OCI-LY1 (cell line): ENCODE data around the gene TMEM190.
"Not testable (repeated sequence)": the region's sequence is repeated elsewhere in the genome, so short reads cannot be mapped to it uniquely, and the experiment has no call there.

Source experiments
- H2AFZ ChIP-seq: fragments of 200-600 bp; sonication (generic), shearing (Covaris generic); 2 replicates; pipeline ENCODE4 v1.6.0; 2014; ENCODE audit warnings: antibody characterized with exemption, mild to moderate bottlenecking, low read length
- H3F3A ChIP-seq: fragments of 200-600 bp; sonication (generic), shearing (Covaris generic); 2 replicates; pipeline ENCODE4 v1.6.0; 2014; ENCODE audit warnings: mild to moderate bottlenecking, antibody characterized with exemption, low read length, moderate library complexity; ENCODE audit not compliant: insufficient read depth
- H3K27ac ChIP-seq: fragments of 200-600 bp; sonication (generic); 2 replicates; pipeline ENCODE4 v1.5.1; 2014; ENCODE audit warnings: low read length, mixed run types, mild to moderate bottlenecking, low read depth; ENCODE audit not compliant: poor library complexity, severe bottlenecking
- H3K27me3 ChIP-seq: fragments of 200-600 bp; sonication (generic); 2 replicates; pipeline ENCODE4 v1.6.0; 2014; ENCODE audit warnings: antibody characterized with exemption, mild to moderate bottlenecking, low read length, moderate library complexity; ENCODE audit not compliant: insufficient read depth
- H3K36me3 ChIP-seq: fragments of 200-600 bp; sonication (generic); 2 replicates; pipeline ENCODE4 v1.6.1; 2014; ENCODE audit warnings: mild to moderate bottlenecking, antibody characterized with exemption, low read length, moderate library complexity, mixed read lengths; ENCODE audit not compliant: insufficient read depth
- H3K4me1 ChIP-seq: fragments of 200-600 bp; sonication (generic); 2 replicates; pipeline ENCODE4 v1.5.1; 2014; ENCODE audit warnings: mild to moderate bottlenecking, low read length, moderate library complexity; ENCODE audit not compliant: insufficient read depth, severe bottlenecking
- H3K4me2 ChIP-seq: fragments of 200-600 bp; sonication (generic), shearing (Covaris generic); 2 replicates; pipeline ENCODE4 v1.6.1; 2014; ENCODE audit warnings: low read length
- H3K4me3 ChIP-seq: fragments of 200-600 bp; sonication (generic); 2 replicates; pipeline ENCODE4 v1.5.1; 2014; ENCODE audit warnings: low read length, low read depth, mild to moderate bottlenecking, mixed read lengths; ENCODE audit not compliant: poor library complexity, severe bottlenecking
- H3K79me2 ChIP-seq: fragments of 200-600 bp; shearing (Covaris generic); 2 replicates; pipeline ENCODE4 v1.6.1; 2016; ENCODE audit warnings: mixed run types, low read length, mixed read lengths; ENCODE audit not compliant: insufficient read depth
- H3K9ac ChIP-seq: fragments of 200-600 bp; sonication (generic), shearing (Covaris generic); 2 replicates; pipeline ENCODE4 v1.6.1; 2014; ENCODE audit warnings: mild to moderate bottlenecking, low read length, mixed read lengths
- H3K9me2 ChIP-seq: fragments of 200-600 bp; sonication (generic), shearing (Covaris generic); 2 replicates; pipeline ENCODE4 v1.6.1; 2014; ENCODE audit warnings: low read depth, mild to moderate bottlenecking, low read length, mixed read lengths
- H3K9me3 ChIP-seq: fragments of 200-600 bp; shearing (Covaris generic); 2 replicates; pipeline ENCODE4 v1.6.1; 2014; ENCODE audit warnings: low read length, mixed read lengths
- H4K20me1 ChIP-seq: fragments of 200-600 bp; sonication (generic), shearing (Covaris generic); 2 replicates; pipeline ENCODE4 v1.6.0; 2016; ENCODE audit warnings: mild to moderate bottlenecking, low read length; ENCODE audit not compliant: insufficient read depth
- EZH2 ChIP-seq: fragments of 200-600 bp; sonication (generic), shearing (Covaris generic); IDR thresholded peaks from 2 replicates; pipeline ENCODE4 v1.8.0; 2017; ENCODE audit warnings: borderline replicate concordance, mixed run types, mild to moderate bottlenecking, antibody characterized with exemption, low read length, moderate library complexity, mixed read lengths
- TF ChIP-seq, protein P1 (sequence below): fragments of 200-600 bp; sonication (generic), shearing (Covaris generic); IDR thresholded peaks from 2 replicates; pipeline ENCODE4 v1.5.1; 2017; ENCODE audit warnings: mild to moderate bottlenecking, antibody characterized with exemption, low read length, moderate library complexity, mixed read lengths

Gene TMEM190

DNA sequence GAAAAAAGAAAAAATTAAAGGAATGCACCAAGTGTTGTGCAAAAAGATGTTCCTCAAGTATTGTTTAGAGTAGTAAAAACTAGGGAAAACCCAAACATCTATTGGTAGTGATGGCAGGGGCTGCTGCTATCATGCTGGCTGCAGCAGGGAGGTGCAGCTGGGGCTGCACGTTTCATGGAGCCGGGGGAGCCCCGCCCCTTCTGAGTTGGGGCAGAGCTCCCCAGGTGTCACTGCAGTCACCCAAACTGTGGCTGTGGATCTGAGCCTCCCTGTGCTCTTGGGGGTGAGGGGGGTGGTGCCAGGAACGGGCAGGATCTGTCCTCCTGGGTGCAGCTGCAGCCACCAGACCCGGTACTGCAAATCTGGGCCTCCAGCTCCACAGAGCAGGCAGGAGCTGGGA, 42.5 kb downstream of the TMEM190 start:
- Histone ChIP-seq H3K27ac (no peak overlapping the region), H3K79me2 (no peaks in the 10 kb centered on the region), H3K4me3 (no peak overlapping the region), H3K4me2 (no peak overlapping the region), H3K27me3 (peaks cover 13% of the 10 kb centered on the region; the same call in 1 of the 2 replicates), H3K9me2 (no peaks in the 10 kb centered on the region), H2AFZ (no peak overlapping the region), H3K36me3 (no peaks in the 10 kb centered on the region; the same call in 1 of the 2 replicates), H3K9me3 (peaks cover 3% of the 10 kb centered on the region; the same call in 1 of the 2 replicates), H3F3A (no peaks in the 10 kb centered on the region), H3K9ac (no peak overlapping the region), H3K4me1 (no peaks in the 10 kb centered on the region), H4K20me1 (no peaks in the 10 kb centered on the region)
- TF ChIP-seq EZH2: no peak
- TF ChIP-seq, protein P1, sequence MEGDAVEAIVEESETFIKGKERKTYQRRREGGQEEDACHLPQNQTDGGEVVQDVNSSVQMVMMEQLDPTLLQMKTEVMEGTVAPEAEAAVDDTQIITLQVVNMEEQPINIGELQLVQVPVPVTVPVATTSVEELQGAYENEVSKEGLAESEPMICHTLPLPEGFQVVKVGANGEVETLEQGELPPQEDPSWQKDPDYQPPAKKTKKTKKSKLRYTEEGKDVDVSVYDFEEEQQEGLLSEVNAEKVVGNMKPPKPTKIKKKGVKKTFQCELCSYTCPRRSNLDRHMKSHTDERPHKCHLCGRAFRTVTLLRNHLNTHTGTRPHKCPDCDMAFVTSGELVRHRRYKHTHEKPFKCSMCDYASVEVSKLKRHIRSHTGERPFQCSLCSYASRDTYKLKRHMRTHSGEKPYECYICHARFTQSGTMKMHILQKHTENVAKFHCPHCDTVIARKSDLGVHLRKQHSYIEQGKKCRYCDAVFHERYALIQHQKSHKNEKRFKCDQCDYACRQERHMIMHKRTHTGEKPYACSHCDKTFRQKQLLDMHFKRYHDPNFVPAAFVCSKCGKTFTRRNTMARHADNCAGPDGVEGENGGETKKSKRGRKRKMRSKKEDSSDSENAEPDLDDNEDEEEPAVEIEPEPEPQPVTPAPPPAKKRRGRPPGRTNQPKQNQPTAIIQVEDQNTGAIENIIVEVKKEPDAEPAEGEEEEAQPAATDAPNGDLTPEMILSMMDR: no peak

DNA sequence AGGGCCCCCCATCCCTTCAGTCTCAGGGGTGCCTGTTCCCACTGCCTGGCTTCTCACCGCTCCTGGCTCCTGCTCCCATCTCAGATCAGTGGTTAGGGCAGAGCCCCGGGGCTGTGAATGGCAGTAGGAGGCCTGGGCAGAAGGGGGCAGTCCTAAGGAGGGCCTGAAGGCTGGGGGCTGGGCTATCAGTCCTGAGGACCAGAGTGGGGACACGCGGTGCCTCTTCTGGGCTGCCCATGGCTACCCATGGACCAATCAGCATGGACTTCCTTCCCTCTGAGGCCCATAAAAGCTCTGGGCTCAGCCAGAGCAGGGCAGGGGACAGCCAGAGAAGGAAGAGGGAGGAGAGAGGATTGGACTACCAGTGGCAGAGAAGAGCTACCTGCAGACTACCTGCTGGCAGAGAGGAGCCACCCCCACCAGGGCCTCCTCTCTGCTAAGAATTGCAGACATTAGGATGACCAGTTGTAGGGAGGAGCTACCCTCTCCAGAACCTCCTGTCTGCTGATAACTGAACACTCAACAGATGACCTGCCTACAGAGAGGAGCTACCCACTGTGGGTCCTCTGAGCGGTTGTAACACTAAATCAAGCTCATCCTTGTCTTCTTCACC, 43.1 kb downstream of the TMEM190 start:
- Histone ChIP-seq H3K9me2 (no peaks in the 10 kb centered on the region), H3K4me1 (no peaks in the 10 kb centered on the region), H3K4me3 (no peak overlapping the region), H3K27ac (no peak overlapping the region), H3K4me2 (no peak overlapping the region), H3K36me3 (no peaks in the 10 kb centered on the region; the same call in 1 of the 2 replicates), H3K9ac (no peak overlapping the region), H2AFZ (no peak overlapping the region), H3F3A (no peaks in the 10 kb centered on the region), H3K79me2 (no peaks in the 10 kb centered on the region), H3K9me3 (peaks cover 3% of the 10 kb centered on the region; the same call in 1 of the 2 replicates), H3K27me3 (peaks cover 13% of the 10 kb centered on the region; the same call in 1 of the 2 replicates), H4K20me1 (no peaks in the 10 kb centered on the region)
- TF ChIP-seq, protein P1: no peak
- no peak for TF ChIP-seq EZH2

DNA sequence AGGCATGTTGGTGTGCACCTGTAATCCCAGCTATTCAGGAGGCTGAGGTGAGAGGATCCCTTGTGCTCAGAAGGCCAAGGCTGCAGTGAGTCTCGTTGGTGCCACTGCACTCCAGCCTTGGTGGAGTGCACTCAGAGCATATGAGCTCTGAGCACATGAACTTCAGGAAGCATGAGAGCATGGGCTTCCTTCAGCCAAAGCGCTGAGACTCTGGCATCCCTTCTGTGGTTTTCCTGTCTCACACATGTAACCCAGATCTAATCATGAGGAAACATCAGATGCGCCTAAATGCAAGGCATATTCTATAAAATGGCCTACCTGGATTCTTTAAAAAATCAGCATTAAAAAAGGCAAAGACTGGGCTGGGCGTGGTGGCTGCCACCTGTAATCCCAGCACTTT, 44.7 kb downstream of the TMEM190 start:
- not testable (repeated sequence) for H3K36me3 ChIP-seq, H3K9me2 ChIP-seq, H3K79me2 ChIP-seq, H3K4me1 ChIP-seq, H4K20me1 ChIP-seq, H3F3A ChIP-seq, H3K9me3 ChIP-seq, H2AFZ ChIP-seq, H3K27ac ChIP-seq, H3K4me2 ChIP-seq, H3K4me3 ChIP-seq, H3K9ac ChIP-seq
- peaks cover 13% of the 10 kb centered on the region; the same call in 1 of the 2 replicates for H3K27me3 ChIP-seq
